IPS DF 4.7 (cell line): ENCODE results near the gene ADAMTSL5.
A peak's percentile ranks its signal among the peaks of the same experiment; 100 is the strongest.

Source experiments
- DNase-seq: peaks from one replicate; pipeline ENCODE4 v3.0.0-alpha.2; 2013; ENCODE audit warnings: low spot score; ENCODE audit errors: extremely low read depth

Gene ADAMTSL5

DNA sequence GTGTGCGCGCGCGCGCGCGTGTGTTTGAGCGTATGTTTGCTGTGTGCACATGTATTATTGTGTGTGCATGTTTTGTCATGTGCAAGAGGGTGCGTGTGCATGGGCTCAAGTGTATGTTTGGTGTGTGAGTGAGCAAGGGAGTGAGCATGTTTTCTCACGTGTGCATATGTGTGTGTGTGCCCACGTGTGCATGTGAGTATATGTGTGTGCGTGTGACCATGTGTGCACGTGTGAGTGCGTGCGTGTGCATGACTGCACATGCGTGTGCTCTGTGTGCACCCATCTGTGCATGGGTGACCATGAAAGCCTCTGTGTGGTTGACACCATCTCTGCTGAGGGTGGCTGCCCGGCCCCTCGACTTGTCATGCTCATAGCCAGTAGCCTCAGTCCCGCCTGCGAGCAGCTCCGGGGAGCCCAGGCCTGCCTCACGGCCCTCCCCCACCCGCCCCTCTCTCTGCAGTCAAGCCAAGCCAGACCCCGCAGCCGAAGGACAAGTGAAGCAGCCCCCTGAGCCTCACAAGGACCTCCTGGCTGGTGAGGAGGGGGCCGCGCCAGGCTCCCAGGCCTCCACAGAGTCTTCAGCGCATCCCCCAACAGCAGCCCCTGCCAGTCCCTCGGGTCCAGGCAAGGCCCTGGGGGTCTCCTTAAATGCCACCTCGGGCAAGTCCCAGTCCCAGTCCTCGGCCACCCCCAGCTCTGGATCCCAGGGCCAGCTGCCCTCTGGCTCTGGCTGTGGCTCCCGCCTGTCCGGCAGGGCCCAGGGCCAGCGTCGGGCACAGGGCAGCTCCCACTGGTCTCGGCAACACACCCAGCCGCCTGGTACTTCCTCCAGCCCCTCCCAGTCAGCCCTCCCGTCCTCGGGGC, 15.9 kb downstream of the ADAMTSL5 start:
- no peak for DNase-seq

DNA sequence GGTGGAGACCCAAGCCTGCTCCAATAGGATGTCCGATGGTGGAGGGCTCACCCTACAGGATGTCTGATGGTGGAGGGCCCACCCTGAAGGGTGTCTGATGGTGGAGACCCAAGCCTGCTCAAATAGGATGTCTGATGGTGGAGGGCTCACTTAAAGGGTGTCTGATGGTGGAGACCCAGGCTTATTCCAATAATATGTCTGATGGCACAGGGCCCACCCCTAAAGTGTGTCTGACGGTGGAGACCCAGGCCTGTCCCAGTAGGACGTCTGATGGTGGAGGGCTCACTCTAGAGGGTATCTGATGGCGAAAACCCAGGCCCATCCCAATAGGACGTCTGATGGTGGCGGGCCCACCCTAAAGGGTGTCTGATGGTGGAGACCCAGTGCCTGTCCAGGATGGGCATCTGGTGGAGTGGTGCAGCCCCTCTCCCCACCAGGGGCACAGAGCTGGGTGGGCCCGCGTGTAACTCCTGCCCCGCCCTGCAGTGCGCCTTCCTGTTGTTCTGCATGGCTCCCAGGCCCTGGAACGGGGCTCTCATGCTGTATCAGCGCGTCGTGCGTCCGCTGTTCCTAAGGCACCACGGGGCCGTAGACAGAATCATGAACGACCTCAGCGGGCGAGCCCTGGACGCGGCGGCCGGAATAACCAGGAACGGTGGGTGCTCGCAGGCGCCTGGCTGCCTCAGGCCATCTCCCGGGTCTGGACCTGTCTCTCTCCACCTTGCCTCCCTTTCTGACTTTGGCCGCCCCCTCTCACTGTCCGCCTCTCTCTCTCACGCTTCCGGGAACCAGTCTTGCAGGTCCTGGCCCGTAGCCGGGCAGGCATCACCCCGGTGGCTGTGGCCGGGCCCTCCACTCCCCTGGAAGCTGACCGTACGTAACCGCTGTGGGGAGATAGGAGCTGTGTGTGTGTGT, 16.8 kb downstream of the ADAMTSL5 start:
- no peak for DNase-seq

- no peak for DNase-seq
Observed at GRCh38 chr19:1495051-1495798, 17.6 kb downstream of the ADAMTSL5 start.

GRCh38 chr19:1494115-1494815, 18.6 kb downstream of the ADAMTSL5 start:
- DNase-seq: no peak

DNA sequence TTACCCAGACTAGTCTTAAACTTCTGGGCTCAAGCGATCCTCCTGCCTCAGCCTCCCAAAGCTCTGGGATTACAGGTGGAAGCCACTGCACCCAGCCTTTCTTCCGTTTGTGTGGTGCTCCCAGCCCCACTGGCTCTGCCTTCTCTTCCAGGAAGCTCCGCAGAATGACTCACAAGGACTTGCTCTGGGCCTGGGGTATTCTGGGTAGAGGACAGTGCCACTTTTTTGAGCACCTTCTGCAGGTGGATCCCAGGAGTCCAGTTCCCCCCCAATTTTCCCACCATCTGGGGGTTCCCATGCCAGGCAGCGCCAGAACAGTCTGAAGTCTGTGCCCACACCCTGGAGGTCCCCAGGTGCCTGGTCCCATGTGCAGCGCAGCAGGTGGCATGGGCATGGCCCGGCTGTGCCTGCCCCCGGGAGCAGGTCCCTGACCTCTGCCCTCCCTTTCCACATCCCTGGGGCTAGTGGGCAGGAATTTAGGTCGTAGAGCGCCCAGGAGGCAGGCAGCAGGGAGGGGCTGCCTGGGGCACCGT, 20.3 kb downstream of the ADAMTSL5 start:
- no peak for DNase-seq

- DNase-seq: no peak
Observed at GRCh38 chr19:1491849-1492170, 21.0 kb downstream of the ADAMTSL5 start.

- DNase-seq: no peak
Observed at GRCh38 chr19:1491114-1491848, 21.5 kb downstream of the ADAMTSL5 start, which contains the start of gene REEP6. Gene REEP6 (plus strand): TSS chr19:1491181. CDS start chr19:1491270, 89 bp downstream.

- peak; percentile 64 for DNase-seq
Observed at GRCh38 chr19:1490311-1491113, 22.3 kb downstream of the ADAMTSL5 start, which contains the start of gene PCSK4. Gene PCSK4 (minus strand): TSS chr19:1490350. CDS start chr19:1490346, 4 bp downstream.

GRCh38 chr19:1489463-1490310, 23.1 kb downstream of the ADAMTSL5 start:
- no peak for DNase-seq

- DNase-seq: no peak
Observed at GRCh38 chr19:1488282-1488601, 24.6 kb downstream of the ADAMTSL5 start.

GRCh38 chr19:1487576-1488281, 25.1 kb downstream of the ADAMTSL5 start:
- no peak for DNase-seq

GRCh38 chr19:1486720-1487575, 25.9 kb downstream of the ADAMTSL5 start:
- no peak for DNase-seq

DNA sequence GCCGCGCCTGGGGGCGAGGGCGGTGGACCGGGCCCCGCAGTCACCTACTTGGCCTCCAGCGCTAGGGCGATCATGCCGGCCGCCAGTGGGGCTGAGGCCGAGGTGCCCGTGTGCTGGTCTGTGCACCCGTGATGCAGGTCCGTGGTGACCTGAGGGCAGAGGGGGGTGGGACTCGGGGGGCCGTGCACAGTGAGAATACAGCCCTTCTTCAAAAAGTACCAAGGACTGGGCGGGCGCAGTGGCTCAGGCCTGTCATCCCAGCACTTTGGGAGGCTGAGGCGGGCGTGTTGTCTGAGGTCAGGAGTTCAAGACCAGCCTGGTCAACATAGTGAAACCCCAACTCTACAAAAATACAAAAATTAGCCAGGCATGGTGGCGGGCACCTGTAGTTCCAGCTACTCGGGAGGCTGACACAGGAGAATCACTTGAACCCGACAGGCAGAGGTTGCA, 28.8 kb downstream of the ADAMTSL5 start:
- no peak for DNase-seq

DNA sequence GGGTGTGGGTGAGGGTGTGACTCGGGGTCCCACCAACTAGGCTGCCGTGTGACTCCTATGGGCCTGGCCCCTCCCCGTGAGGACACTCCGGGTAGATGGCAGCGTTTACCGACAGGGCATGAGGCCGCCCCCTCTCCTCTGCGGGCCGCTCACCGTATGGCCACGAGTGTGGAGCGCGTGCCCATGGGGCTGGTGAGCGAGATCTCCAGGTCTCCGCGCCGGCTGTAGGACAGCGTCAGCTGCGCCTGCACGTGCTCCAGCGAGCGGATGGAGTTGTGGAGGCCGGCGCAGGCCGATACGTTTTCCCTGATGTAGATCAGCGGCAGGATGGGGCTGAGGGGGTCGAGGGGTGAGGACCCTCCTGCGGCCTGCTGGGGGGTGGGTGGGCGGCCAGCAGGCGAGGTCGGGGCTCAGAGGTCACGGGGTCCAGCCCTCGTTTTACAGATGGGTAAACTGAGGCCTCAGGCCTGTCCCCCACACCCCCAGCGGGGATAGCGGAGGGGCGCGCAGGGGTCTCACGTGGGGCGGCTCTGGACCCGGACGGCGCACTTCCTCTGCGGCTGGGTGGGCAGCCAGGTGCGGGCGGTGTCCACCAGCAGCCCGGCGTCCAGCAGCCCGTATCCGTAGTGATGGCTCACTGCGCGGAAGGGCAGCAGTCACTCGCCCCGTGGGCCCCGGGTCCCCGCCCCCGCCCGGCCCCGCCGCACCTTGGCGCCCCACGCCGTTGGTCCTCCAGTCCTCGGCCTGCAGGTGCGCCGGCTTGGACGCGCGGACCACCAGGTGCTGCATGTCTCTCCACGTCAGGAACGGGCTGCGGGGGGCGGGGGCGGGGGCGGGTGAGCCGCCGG, 29.5 kb downstream of the ADAMTSL5 start:
- DNase-seq: no peak

DNA sequence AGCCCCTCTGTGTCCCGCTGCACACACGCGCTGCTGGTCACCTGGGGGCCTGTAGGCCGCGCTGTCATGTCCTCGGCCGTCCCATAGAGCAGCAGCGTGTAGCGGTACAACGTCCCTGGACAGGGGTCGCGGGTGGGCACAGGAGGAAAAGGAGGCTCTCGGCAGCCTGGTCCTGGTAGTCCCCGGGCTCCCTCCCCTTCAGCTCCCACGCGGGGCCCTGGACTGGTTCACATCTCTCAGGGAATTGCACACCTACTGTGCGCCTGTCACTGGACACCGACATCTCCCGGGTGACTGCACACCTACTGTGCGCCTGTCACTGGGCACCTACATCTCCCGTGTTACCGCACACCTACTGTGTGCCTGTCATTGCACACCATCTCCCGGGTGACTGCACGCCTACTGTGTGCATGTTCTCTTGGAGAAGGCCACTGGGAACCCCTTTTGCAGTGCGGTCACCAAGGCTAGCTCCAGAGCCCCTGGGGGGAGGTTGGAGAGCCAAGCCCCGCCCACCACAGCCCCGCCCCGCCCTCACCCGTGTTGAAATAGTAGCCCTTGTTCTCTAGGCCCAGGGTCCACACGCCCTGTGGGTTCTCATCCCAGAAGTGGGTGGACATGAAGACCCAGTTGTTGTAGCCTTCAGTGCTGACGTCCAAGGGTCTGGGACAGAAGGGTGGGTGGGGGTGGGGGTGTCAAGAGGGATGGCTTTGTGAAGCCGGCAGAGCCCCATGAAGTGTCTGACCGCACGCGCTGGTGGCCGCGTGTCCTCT, 30.3 kb downstream of the ADAMTSL5 start:
- DNase-seq: no peak
